ENCODE data around the gene MASTL.

DNA sequence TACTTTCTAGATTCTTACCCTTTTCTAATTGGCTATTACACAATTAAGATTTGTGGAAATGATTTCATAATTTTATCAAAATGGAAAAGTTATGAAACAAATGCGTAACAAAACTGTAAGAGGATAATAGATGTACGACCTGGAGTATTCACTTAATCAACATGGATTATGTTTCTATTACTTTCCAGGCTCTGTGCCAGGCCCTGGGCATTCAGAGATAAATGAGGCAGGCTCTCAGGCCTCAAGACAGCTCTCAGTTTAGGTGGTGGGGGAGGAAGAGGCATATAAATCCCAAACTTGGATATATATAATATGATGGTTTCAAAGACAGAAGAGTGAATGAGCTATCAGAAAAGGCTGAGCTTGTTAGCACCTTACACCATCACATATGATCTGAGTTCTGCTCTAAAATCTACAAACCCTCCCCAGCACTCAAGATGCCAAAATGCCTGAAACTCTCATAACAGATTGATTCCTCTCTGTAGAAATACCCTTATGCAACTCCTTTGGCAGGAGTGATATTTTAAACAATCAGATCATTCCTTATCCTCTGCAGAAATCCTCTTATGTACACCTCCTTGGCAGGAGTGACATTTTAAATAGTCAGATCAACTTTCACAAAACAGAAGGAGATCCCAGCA lies 42.9 kb downstream of the MASTL start:
- TF ChIP-seq CTCF (IDR thresholded peaks at IDR 0.05) (no peak), YY1 (IDR thresholded peaks at IDR 0.05; ENCODE audit: low read depth) (no peak), RAD21 (IDR thresholded peaks at IDR 0.05; ENCODE audit: low read length) (no peak), EP300 (IDR thresholded peaks at IDR 0.05; ENCODE audit: borderline replicate concordance in 1 of 2, low read depth in 1 of 2, low read length in 1 of 2) (no peak), ZBTB33 (IDR thresholded peaks at IDR 0.05; ENCODE audit: borderline replicate concordance, low read depth) (no peak)

Data from SK-N-SH (cell line).